H9 (cell line): ENCODE data around the gene DCT. TPM values are rescaled to one million over a fixed set of nuclear protein-coding genes. Genes with fewer than 3 reads are reported as not detected.
A peak's percentile ranks its signal among the peaks of the same experiment; 100 is the strongest.

Source experiments
- DNase-seq: peaks from one replicate; pipeline ENCODE4 v3.0.0-alpha.2; 2017
- H2AFZ ChIP-seq: one replicate; pipeline ENCODE4 v1.6.1; 2013; ENCODE audit warnings: mild to moderate bottlenecking, low read length, control low read depth, moderate library complexity
- H2AK5ac ChIP-seq: 2 replicates; pipeline ENCODE4 v1.6.1; 2013; ENCODE audit warnings: low read length, control low read depth, mixed read lengths; ENCODE audit not compliant: insufficient read length
- H2BK120ac ChIP-seq: one replicate; pipeline ENCODE4 v1.6.1; 2013; ENCODE audit warnings: low read depth, mild to moderate bottlenecking, low read length, control low read depth, inconsistent platforms; ENCODE audit not compliant: poor library complexity, severe bottlenecking
- H2BK12ac ChIP-seq: 2 replicates; pipeline ENCODE4 v1.6.1; 2013; ENCODE audit warnings: low read length, control low read depth, mixed read lengths, low read depth; ENCODE audit not compliant: insufficient read length
- H2BK15ac ChIP-seq: 2 replicates; pipeline ENCODE4 v1.6.1; 2013; ENCODE audit warnings: low read depth, low read length, control low read depth
- H2BK20ac ChIP-seq: one replicate; pipeline ENCODE4 v1.6.1; 2013; ENCODE audit warnings: low read depth, mild to moderate bottlenecking, low read length, control low read depth, inconsistent platforms; ENCODE audit not compliant: poor library complexity, severe bottlenecking
- H2BK5ac ChIP-seq: 2 replicates; pipeline ENCODE4 v1.6.1; 2013; ENCODE audit warnings: low read length, control low read depth, mixed read lengths; ENCODE audit not compliant: insufficient read length
- H3K14ac ChIP-seq: 2 replicates; pipeline ENCODE4 v1.6.1; 2013; ENCODE audit warnings: low read length, control low read depth; ENCODE audit not compliant: insufficient read depth
- H3K18ac ChIP-seq: 2 replicates; pipeline ENCODE4 v1.6.1; 2013; ENCODE audit warnings: low read depth, mild to moderate bottlenecking, mixed read lengths, low read length, control low read depth; ENCODE audit not compliant: insufficient read length
- H3K23ac ChIP-seq: 2 replicates; pipeline ENCODE4 v1.6.1; 2013; ENCODE audit warnings: low read length, control low read depth, mixed read lengths, low read depth; ENCODE audit not compliant: insufficient read length
- H3K23me2 ChIP-seq: 2 replicates; pipeline ENCODE4 v1.6.1; 2013; ENCODE audit warnings: low read depth, mild to moderate bottlenecking, mixed read lengths, low read length, control low read depth; ENCODE audit not compliant: insufficient read length, poor library complexity, severe bottlenecking
- H3K27ac ChIP-seq: 2 replicates; pipeline ENCODE4 v1.5.1; 2013; ENCODE audit warnings: low read length, control low read depth, mixed read lengths, low read depth; ENCODE audit not compliant: insufficient read length
- H3K27me3 ChIP-seq: 2 replicates; pipeline ENCODE4 v1.6.1; 2013; ENCODE audit warnings: low read length, control low read depth, inconsistent platforms; ENCODE audit not compliant: insufficient read depth
- H3K4ac ChIP-seq: 2 replicates; pipeline ENCODE4 v1.6.1; 2013; ENCODE audit warnings: low read depth, mild to moderate bottlenecking, control low read depth, inconsistent platforms, low read length, moderate library complexity
- H3K4me1 ChIP-seq: 2 replicates; pipeline ENCODE4 v1.6.1; 2013; ENCODE audit warnings: low read length, control low read depth, inconsistent platforms; ENCODE audit not compliant: insufficient read depth
- H3K4me2 ChIP-seq: 2 replicates; pipeline ENCODE4 v1.6.1; 2013; ENCODE audit warnings: low read length, control low read depth, mixed read lengths; ENCODE audit not compliant: insufficient read length, insufficient read depth
- H3K56ac ChIP-seq: 2 replicates; pipeline ENCODE4 v1.6.1; 2013; ENCODE audit warnings: low read depth, mild to moderate bottlenecking, mixed read lengths, low read length, control low read depth; ENCODE audit not compliant: insufficient read length
- H3K79me1 ChIP-seq: 2 replicates; pipeline ENCODE4 v1.6.1; 2013; ENCODE audit warnings: low read depth, mild to moderate bottlenecking, moderate library complexity, low read length, control low read depth, inconsistent platforms; ENCODE audit not compliant: insufficient read depth, poor library complexity, severe bottlenecking
- H3K79me2 ChIP-seq: 2 replicates; pipeline ENCODE4 v1.6.1; 2013; ENCODE audit warnings: low read length, control low read depth, inconsistent platforms; ENCODE audit not compliant: insufficient read depth
- H3K9ac ChIP-seq: 2 replicates; pipeline ENCODE4 v1.6.1; 2013; ENCODE audit warnings: low read length, control low read depth, mixed read lengths; ENCODE audit not compliant: insufficient read length; ENCODE audit errors: extremely low read depth
- H3K9me3 ChIP-seq: one replicate; pipeline ENCODE4 v1.6.1; 2013; ENCODE audit warnings: low read depth, low read length, inconsistent platforms; ENCODE audit not compliant: control insufficient read depth
- H3T11ph ChIP-seq: one replicate; pipeline ENCODE4 v1.6.1; 2013; ENCODE audit warnings: mild to moderate bottlenecking, low read length, control low read depth, inconsistent platforms
- H4K20me1 ChIP-seq: one replicate; pipeline ENCODE4 v1.6.1; 2013; ENCODE audit not compliant: control insufficient read depth, insufficient read length, insufficient read depth
- H4K5ac ChIP-seq: 2 replicates; pipeline ENCODE4 v1.6.1; 2013; ENCODE audit warnings: low read depth, mild to moderate bottlenecking, mixed read lengths, low read length, control low read depth; ENCODE audit not compliant: insufficient read length
- H4K8ac ChIP-seq: replicated peaks from 2 replicates; pipeline ENCODE4 v1.6.1; 2013; ENCODE audit warnings: low read length, control low read depth, mixed read lengths, low read depth; ENCODE audit not compliant: insufficient read length
- H4K91ac ChIP-seq: 2 replicates; pipeline ENCODE4 v1.6.1; 2013; ENCODE audit warnings: low read depth, mild to moderate bottlenecking, moderate library complexity, mixed read lengths, low read length, control low read depth; ENCODE audit not compliant: insufficient read length
- H3K27ac Mint-ChIP-seq, 3 experiments: 2 replicates in 2 of 3; 3 replicates in 1 of 3; pipeline ENCODE4 v1.8.0; 2020 to 2021; ENCODE audit warnings: mixed read lengths in 3 of 3, mild to moderate bottlenecking in 1 of 3, moderate library complexity in 1 of 3
- H3K27me3 Mint-ChIP-seq: 2 replicates; pipeline ENCODE4 v1.8.0; 2021; ENCODE audit warnings: low read depth, mild to moderate bottlenecking, moderate library complexity, mixed read lengths
- H3K36me3 Mint-ChIP-seq, 3 experiments: 2 replicates in 2 of 3; 3 replicates in 1 of 3; pipeline ENCODE4 v1.8.0; 2020 to 2021; ENCODE audit warnings: low read depth in 3 of 3, mixed read lengths in 3 of 3; ENCODE audit not compliant: insufficient read depth in 1 of 3
- H3K4me1 Mint-ChIP-seq, 2 experiments: 2 replicates each; pipeline ENCODE4 v1.8.0; 2020; ENCODE audit warnings: mixed read lengths in 2 of 2
- H3K4me3 Mint-ChIP-seq, 2 experiments: 2 replicates in 1 of 2; 3 replicates in 1 of 2; pipeline ENCODE4 v1.8.0; 2020 to 2021; ENCODE audit warnings: mild to moderate bottlenecking in 2 of 2, mixed read lengths in 2 of 2, moderate library complexity in 1 of 2
- H3K9me3 Mint-ChIP-seq, 2 experiments: 2 replicates in 1 of 2; 3 replicates in 1 of 2; pipeline ENCODE4 v1.8.0; 2020; ENCODE audit warnings: mild to moderate bottlenecking in 2 of 2, mixed read lengths in 2 of 2, moderate library complexity in 1 of 2
- CTCF ChIP-seq: fragments of 200-600 bp; sonication (generic); conservative IDR thresholded peaks from 3 replicates; pipeline ENCODE4 v1.8.0; 2021; ENCODE audit warnings: antibody characterized with exemption, mild to moderate bottlenecking
- WGBS: extraction: QIAGEN DNeasy Blood & Tissue Kit; methylation state at CpG from one replicate; pipeline ENCODE4 v1.1.7; 2013; ENCODE audit warnings: missing lambda C conversion rate, low lambda C conversion rate, mixed read lengths; ENCODE audit not compliant: insufficient read length; ENCODE audit errors: extremely low coverage; 5-methylcytosine and 5-hydroxymethylcytosine counted together
- total RNA-seq: library from RNA; stranded (reverse); gene quantifications from 2 replicates; pipeline ENCODE4 v1.2.1, GENCODE V29; 2021

DCT gene
- total RNA-seq, 1 experiment from 2014 or later = not detected

- no peak overlapping the region for H3K9ac ChIP-seq
- DNase-seq = peak; percentile 84
- H3K56ac ChIP-seq = no peak overlapping the region
- H3K23ac ChIP-seq = no peak overlapping the region
- peak; percentile 93 for TF ChIP-seq CTCF
- H2AK5ac ChIP-seq = no peak overlapping the region
- Mint-ChIP-seq H3K27me3 (no peaks in the 10 kb centered on the region), H3K36me3 (peaks cover under 1 to 8% (median 2%) of the 10 kb centered on the region in 3 experiments; a peak in 5 of 7 replicates), H3K27ac (0 out of 7 replicates have a peak overlapping the region, but pooled peaks of 1 of the 3 experiments have one; percentile 45), H3K4me1 (peaks cover 12 to 13% of the 10 kb centered on the region in 2 experiments), H3K9me3 (peaks cover 11 to 12% of the 10 kb centered on the region in 2 experiments), H3K4me3 (no peak overlapping the region)
- H3K27ac ChIP-seq = no peak overlapping the region
- H4K5ac ChIP-seq = no peak overlapping the region
- H3K4ac ChIP-seq = no peak overlapping the region
- H3K9me3 ChIP-seq = no peaks in the 10 kb centered on the region
- no peak overlapping the region for H3K18ac ChIP-seq
- H3K4me1 ChIP-seq = no peaks in the 10 kb centered on the region; the same call in 1 of the 2 replicates
- no peak overlapping the region for H2BK120ac ChIP-seq
- no peak overlapping the region for H3T11ph ChIP-seq
- H3K79me2 ChIP-seq = no peaks in the 10 kb centered on the region
- no peak overlapping the region for H3K4me2 ChIP-seq
- H3K14ac ChIP-seq = no peak overlapping the region
- H2BK20ac ChIP-seq = no peak overlapping the region
- no peak overlapping the region for H2BK12ac ChIP-seq
- H2BK15ac ChIP-seq = no peak overlapping the region
- H2BK5ac ChIP-seq = no peak overlapping the region
- no CpG with 5 or more reads among the region's 7 CpGs for WGBS
- H3K79me1 ChIP-seq = no peaks in the 10 kb centered on the region
- H4K8ac ChIP-seq = no peak overlapping the region
- no peak overlapping the region for H2AFZ ChIP-seq
- no peaks in the 10 kb centered on the region for H4K20me1 ChIP-seq
- H4K91ac ChIP-seq = no peak overlapping the region
- no peaks in the 10 kb centered on the region for H3K23me2 ChIP-seq
- no peaks in the 10 kb centered on the region for H3K27me3 ChIP-seq
Measured at GRCh38 chr13:94416454-94417080, 62.9 kb downstream of the DCT start.
